HEK293 (cell line): ENCODE data around the gene PLXNA3.

ENCODE experiments used
- GLIS1 ChIP-seq: fragments of 450-650 bp; formaldehyde crosslinking; IDR thresholded peaks from 2 replicates; pipeline ENCODE4 v1.5.1; 2016; ENCODE audit warnings: missing biosample characterization, missing genetic modification characterization
- IKZF3 ChIP-seq: fragments of 450-650 bp; IDR thresholded peaks from 2 replicates; pipeline ENCODE4 v1.5.0; 2018; ENCODE audit warnings: missing biosample characterization, mild to moderate bottlenecking, missing genetic modification characterization, moderate library complexity
- KLF8 ChIP-seq: fragments of 450-650 bp; formaldehyde crosslinking; IDR thresholded peaks from 2 replicates; pipeline ENCODE4 v1.5.1; 2016; ENCODE audit warnings: missing biosample characterization, missing genetic modification characterization
- ZNF114 ChIP-seq: fragments of 450-650 bp; formaldehyde crosslinking; IDR thresholded peaks from 2 replicates; pipeline ENCODE4 v1.5.0; 2017; ENCODE audit warnings: missing biosample characterization, missing genetic modification characterization
- ZNF121 ChIP-seq: fragments of 450-650 bp; formaldehyde crosslinking; IDR thresholded peaks from 2 replicates; pipeline ENCODE4 v1.5.1; 2016; ENCODE audit warnings: missing biosample characterization, missing genetic modification characterization
- ZNF132 ChIP-seq: fragments of 450-650 bp; formaldehyde crosslinking; IDR thresholded peaks from 2 replicates; pipeline ENCODE4 v1.5.1; 2017; ENCODE audit warnings: missing biosample characterization, missing genetic modification characterization, borderline replicate concordance
- ZNF138 ChIP-seq: fragments of 450-650 bp; formaldehyde crosslinking; IDR thresholded peaks from 2 replicates; pipeline ENCODE4 v1.5.1; 2016; ENCODE audit warnings: missing biosample characterization, missing genetic modification characterization, borderline replicate concordance
- ZNF248 ChIP-seq: fragments of 450-650 bp; formaldehyde crosslinking; IDR thresholded peaks from 2 replicates; pipeline ENCODE4 v1.5.1; 2017; ENCODE audit warnings: missing biosample characterization, missing genetic modification characterization
- ZNF341 ChIP-seq: fragments of 450-650 bp; formaldehyde crosslinking; IDR thresholded peaks from 2 replicates; pipeline ENCODE4; 2016; ENCODE audit warnings: low read depth, missing biosample characterization, missing genetic modification characterization
- ZNF473 ChIP-seq: fragments of 450-650 bp; formaldehyde crosslinking; IDR thresholded peaks from 2 replicates; pipeline ENCODE4 v1.5.1; 2017; ENCODE audit warnings: missing biosample characterization, missing genetic modification characterization
- ZNF521 ChIP-seq: fragments of 450-650 bp; formaldehyde crosslinking; IDR thresholded peaks from 2 replicates; pipeline ENCODE4 v1.5.1; 2017; ENCODE audit warnings: missing biosample characterization, mild to moderate bottlenecking, missing genetic modification characterization
- ZNF544 ChIP-seq: fragments of 450-650 bp; formaldehyde crosslinking; IDR thresholded peaks from 2 replicates; pipeline ENCODE4 v1.5.0; 2017; ENCODE audit warnings: missing biosample characterization, missing genetic modification characterization
- ZNF561 ChIP-seq: fragments of 450-650 bp; IDR thresholded peaks from 2 replicates; pipeline ENCODE4 v1.5.1; 2018; ENCODE audit warnings: missing biosample characterization, missing genetic modification characterization, borderline replicate concordance
- ZNF600 ChIP-seq: fragments of 450-650 bp; formaldehyde crosslinking; IDR thresholded peaks from 2 replicates; pipeline ENCODE4 v1.5.1; 2016; ENCODE audit warnings: missing biosample characterization, missing genetic modification characterization
- ZNF701 ChIP-seq: fragments of 450-650 bp; formaldehyde crosslinking; IDR thresholded peaks from 2 replicates; pipeline ENCODE4 v1.5.1; 2016; ENCODE audit warnings: missing biosample characterization, missing genetic modification characterization
- ZNF776 ChIP-seq: fragments of 450-650 bp; formaldehyde crosslinking; IDR thresholded peaks from 2 replicates; pipeline ENCODE4 v1.5.0; 2017; ENCODE audit warnings: missing biosample characterization, missing genetic modification characterization, borderline replicate concordance
- ZNF777 ChIP-seq: fragments of 450-650 bp; formaldehyde crosslinking; IDR thresholded peaks from 2 replicates; pipeline ENCODE4 v1.5.1; 2017; ENCODE audit warnings: missing biosample characterization, missing genetic modification characterization, borderline replicate concordance
- ZNF785 ChIP-seq: fragments of 450-650 bp; formaldehyde crosslinking; IDR thresholded peaks from 2 replicates; pipeline ENCODE4 v1.5.1; 2016; ENCODE audit warnings: missing biosample characterization, missing genetic modification characterization
- ZNF792 ChIP-seq: fragments of 450-650 bp; formaldehyde crosslinking; IDR thresholded peaks from 2 replicates; pipeline ENCODE4 v1.5.1; 2016; ENCODE audit warnings: missing biosample characterization, missing genetic modification characterization
- TF ChIP-seq, protein P1 (sequence below): fragments of 450-650 bp; formaldehyde crosslinking; IDR thresholded peaks from 2 replicates; pipeline ENCODE4 v1.5.1; 2016; ENCODE audit warnings: missing biosample characterization, missing genetic modification characterization
- TF ChIP-seq, protein P2 (sequence below): fragments of 450-650 bp; formaldehyde crosslinking; IDR thresholded peaks from 2 replicates; pipeline ENCODE4 v1.5.1; 2016; ENCODE audit warnings: missing biosample characterization, missing genetic modification characterization
- TF ChIP-seq, protein P3 (sequence below): fragments of 450-650 bp; formaldehyde crosslinking; IDR thresholded peaks from 2 replicates; pipeline ENCODE4 v1.5.1; 2016; ENCODE audit warnings: missing biosample characterization, missing genetic modification characterization
- TF ChIP-seq, protein P4 (sequence below): fragments of 450-650 bp; formaldehyde crosslinking; IDR thresholded peaks from 2 replicates; pipeline ENCODE4 v1.5.1; 2016; ENCODE audit warnings: missing biosample characterization, missing genetic modification characterization
- TF ChIP-seq, protein P5 (sequence below): fragments of 450-650 bp; formaldehyde crosslinking; IDR thresholded peaks from 2 replicates; pipeline ENCODE4 v1.5.1; 2016; ENCODE audit warnings: missing biosample characterization, missing genetic modification characterization, borderline replicate concordance

PLXNA3 gene

DNA sequence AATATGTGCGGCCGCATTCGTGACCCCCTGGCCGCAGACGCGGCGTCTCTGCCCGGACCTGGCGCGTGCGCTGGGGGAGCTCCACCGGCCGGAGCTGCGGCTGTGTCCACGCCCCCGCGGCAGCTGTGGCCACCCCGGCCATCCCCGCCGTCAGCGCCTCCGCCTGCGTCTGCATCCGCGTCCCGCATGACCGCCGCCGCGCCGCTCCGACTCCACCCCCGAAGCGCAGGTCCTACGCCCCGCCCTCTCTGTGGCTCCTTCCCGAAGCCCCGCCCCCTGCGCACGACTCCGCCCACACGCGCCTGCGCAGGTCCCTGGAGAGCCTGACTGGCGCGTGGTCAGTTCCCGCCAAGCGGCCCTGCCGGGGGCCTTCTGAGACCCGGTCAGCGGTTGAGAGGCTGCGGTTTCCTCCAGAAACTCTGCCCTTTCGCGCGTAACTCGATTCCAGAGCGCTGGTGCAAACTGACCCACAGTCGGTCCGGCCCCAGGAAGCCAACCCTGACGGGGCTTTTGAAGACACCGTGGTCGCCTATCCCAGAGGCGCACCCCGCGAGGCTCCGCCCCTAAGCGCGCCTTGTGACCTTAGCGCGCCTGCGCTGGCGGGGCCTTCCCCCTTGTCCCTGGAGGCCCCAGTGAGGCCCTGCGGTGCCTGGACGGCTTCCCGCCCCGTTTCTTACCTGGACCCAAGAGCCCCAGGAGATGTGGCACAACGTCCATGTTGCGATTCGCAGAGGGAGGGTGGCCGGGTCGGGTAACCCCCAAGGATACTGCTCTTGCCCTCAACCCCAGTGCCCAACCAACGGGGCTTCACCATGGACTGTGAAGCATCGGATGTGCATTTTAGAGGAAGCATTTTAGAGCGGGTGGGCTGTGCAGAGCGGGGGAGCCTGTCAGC is 20.9 kb downstream of the PLXNA3 start, which contains the start of gene LAGE3 (continued):
- TF ChIP-seq, protein P1, sequence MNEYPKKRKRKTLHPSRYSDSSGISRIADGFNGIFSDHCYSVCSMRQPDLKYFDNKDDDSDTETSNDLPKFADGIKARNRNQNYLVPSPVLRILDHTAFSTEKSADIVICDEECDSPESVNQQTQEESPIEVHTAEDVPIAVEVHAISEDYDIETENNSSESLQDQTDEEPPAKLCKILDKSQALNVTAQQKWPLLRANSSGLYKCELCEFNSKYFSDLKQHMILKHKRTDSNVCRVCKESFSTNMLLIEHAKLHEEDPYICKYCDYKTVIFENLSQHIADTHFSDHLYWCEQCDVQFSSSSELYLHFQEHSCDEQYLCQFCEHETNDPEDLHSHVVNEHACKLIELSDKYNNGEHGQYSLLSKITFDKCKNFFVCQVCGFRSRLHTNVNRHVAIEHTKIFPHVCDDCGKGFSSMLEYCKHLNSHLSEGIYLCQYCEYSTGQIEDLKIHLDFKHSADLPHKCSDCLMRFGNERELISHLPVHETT (tag by site-specific recombination) = no peak
- no peak for TF ChIP-seq ZNF785 (tag by site-specific recombination)
- TF ChIP-seq, protein P2, sequence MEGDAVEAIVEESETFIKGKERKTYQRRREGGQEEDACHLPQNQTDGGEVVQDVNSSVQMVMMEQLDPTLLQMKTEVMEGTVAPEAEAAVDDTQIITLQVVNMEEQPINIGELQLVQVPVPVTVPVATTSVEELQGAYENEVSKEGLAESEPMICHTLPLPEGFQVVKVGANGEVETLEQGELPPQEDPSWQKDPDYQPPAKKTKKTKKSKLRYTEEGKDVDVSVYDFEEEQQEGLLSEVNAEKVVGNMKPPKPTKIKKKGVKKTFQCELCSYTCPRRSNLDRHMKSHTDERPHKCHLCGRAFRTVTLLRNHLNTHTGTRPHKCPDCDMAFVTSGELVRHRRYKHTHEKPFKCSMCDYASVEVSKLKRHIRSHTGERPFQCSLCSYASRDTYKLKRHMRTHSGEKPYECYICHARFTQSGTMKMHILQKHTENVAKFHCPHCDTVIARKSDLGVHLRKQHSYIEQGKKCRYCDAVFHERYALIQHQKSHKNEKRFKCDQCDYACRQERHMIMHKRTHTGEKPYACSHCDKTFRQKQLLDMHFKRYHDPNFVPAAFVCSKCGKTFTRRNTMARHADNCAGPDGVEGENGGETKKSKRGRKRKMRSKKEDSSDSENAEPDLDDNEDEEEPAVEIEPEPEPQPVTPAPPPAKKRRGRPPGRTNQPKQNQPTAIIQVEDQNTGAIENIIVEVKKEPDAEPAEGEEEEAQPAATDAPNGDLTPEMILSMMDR = no peak
- peak; percentile 98 for TF ChIP-seq ZNF341 (tag by site-specific recombination)
- peak; percentile 84; the same call in 1 of the 2 replicates for TF ChIP-seq KLF8 (tag by site-specific recombination)
- no peak for TF ChIP-seq ZNF544 (tag by site-specific recombination)
- TF ChIP-seq, protein P3, sequence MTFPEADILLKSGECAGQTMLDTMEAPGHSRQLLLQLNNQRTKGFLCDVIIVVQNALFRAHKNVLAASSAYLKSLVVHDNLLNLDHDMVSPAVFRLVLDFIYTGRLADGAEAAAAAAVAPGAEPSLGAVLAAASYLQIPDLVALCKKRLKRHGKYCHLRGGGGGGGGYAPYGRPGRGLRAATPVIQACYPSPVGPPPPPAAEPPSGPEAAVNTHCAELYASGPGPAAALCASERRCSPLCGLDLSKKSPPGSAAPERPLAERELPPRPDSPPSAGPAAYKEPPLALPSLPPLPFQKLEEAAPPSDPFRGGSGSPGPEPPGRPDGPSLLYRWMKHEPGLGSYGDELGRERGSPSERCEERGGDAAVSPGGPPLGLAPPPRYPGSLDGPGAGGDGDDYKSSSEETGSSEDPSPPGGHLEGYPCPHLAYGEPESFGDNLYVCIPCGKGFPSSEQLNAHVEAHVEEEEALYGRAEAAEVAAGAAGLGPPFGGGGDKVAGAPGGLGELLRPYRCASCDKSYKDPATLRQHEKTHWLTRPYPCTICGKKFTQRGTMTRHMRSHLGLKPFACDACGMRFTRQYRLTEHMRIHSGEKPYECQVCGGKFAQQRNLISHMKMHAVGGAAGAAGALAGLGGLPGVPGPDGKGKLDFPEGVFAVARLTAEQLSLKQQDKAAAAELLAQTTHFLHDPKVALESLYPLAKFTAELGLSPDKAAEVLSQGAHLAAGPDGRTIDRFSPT (tag by site-specific recombination) = 0 out of 2 replicates have a peak, but pooled peaks have one; percentile 25
- TF ChIP-seq ZNF776 (tag by site-specific recombination) = no peak
- TF ChIP-seq ZNF701 (tag by site-specific recombination) = no peak
- TF ChIP-seq ZNF121 (tag by site-specific recombination) = no peak
- peak; percentile 60 for TF ChIP-seq GLIS1 (tag by site-specific recombination)
- no peak for TF ChIP-seq ZNF473 (tag by site-specific recombination)
- peak; percentile 52 for TF ChIP-seq ZNF600
- TF ChIP-seq, protein P4, sequence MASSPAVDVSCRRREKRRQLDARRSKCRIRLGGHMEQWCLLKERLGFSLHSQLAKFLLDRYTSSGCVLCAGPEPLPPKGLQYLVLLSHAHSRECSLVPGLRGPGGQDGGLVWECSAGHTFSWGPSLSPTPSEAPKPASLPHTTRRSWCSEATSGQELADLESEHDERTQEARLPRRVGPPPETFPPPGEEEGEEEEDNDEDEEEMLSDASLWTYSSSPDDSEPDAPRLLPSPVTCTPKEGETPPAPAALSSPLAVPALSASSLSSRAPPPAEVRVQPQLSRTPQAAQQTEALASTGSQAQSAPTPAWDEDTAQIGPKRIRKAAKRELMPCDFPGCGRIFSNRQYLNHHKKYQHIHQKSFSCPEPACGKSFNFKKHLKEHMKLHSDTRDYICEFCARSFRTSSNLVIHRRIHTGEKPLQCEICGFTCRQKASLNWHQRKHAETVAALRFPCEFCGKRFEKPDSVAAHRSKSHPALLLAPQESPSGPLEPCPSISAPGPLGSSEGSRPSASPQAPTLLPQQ (tag by site-specific recombination) = peak; percentile 68
- no peak for TF ChIP-seq ZNF138 (tag by site-specific recombination)
- TF ChIP-seq, protein P5, sequence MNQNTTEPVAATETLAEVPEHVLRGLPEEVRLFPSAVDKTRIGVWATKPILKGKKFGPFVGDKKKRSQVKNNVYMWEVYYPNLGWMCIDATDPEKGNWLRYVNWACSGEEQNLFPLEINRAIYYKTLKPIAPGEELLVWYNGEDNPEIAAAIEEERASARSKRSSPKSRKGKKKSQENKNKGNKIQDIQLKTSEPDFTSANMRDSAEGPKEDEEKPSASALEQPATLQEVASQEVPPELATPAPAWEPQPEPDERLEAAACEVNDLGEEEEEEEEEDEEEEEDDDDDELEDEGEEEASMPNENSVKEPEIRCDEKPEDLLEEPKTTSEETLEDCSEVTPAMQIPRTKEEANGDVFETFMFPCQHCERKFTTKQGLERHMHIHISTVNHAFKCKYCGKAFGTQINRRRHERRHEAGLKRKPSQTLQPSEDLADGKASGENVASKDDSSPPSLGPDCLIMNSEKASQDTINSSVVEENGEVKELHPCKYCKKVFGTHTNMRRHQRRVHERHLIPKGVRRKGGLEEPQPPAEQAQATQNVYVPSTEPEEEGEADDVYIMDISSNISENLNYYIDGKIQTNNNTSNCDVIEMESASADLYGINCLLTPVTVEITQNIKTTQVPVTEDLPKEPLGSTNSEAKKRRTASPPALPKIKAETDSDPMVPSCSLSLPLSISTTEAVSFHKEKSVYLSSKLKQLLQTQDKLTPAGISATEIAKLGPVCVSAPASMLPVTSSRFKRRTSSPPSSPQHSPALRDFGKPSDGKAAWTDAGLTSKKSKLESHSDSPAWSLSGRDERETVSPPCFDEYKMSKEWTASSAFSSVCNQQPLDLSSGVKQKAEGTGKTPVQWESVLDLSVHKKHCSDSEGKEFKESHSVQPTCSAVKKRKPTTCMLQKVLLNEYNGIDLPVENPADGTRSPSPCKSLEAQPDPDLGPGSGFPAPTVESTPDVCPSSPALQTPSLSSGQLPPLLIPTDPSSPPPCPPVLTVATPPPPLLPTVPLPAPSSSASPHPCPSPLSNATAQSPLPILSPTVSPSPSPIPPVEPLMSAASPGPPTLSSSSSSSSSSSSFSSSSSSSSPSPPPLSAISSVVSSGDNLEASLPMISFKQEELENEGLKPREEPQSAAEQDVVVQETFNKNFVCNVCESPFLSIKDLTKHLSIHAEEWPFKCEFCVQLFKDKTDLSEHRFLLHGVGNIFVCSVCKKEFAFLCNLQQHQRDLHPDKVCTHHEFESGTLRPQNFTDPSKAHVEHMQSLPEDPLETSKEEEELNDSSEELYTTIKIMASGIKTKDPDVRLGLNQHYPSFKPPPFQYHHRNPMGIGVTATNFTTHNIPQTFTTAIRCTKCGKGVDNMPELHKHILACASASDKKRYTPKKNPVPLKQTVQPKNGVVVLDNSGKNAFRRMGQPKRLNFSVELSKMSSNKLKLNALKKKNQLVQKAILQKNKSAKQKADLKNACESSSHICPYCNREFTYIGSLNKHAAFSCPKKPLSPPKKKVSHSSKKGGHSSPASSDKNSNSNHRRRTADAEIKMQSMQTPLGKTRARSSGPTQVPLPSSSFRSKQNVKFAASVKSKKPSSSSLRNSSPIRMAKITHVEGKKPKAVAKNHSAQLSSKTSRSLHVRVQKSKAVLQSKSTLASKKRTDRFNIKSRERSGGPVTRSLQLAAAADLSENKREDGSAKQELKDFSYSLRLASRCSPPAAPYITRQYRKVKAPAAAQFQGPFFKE (tag by site-specific recombination) = no peak
- peak; percentile 73; the same call in 1 of the 2 replicates for TF ChIP-seq ZNF777 (tag by site-specific recombination)
- no peak for TF ChIP-seq ZNF248
- peak; percentile 45; the same call in 1 of the 2 replicates for TF ChIP-seq IKZF3 (tag by site-specific recombination)
- TF ChIP-seq ZNF792 = no peak
- TF ChIP-seq ZNF114 (tag by site-specific recombination) = no peak
- TF ChIP-seq ZNF132 (tag by site-specific recombination) = no peak
- peak; percentile 79 for TF ChIP-seq ZNF561 (tag by site-specific recombination)
- TF ChIP-seq ZNF521 = no peak
